ENCODE data around the gene MSMP. TPM values are rescaled to one million over a fixed set of nuclear protein-coding genes. Genes with fewer than 3 reads are reported as not detected.

The MSMP gene
- total RNA-seq, 2 donors from 2014 or later = not detected

DNA sequence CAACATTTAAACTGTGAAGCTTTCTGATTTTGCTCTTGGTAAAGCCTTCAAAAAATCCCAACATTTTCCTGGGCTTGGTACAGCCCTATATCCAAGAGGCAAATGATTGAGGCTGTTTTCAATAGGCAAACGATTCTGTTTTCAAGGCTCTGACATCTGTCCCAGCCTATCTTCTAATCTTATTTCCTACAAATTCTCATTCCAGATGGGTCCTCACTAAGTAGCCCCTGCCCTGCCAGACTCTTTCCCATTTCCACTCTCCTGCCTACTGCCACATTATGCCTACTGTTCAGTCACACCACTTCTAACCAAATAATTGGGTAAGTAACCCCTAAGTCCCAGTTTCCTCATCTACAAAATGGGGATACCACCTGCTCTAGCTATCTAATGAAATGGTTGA lies 8.5 kb downstream of the MSMP start:
- DNase-seq (ENCODE audit: low spot score) (no peak), ATAC-seq (no peak)
- no peaks in the 10 kb centered on the region for H3K9me3 Mint-ChIP-seq
- peaks cover 48 to 58% of the 10 kb centered on the region in 2 donors for H3K4me1 Mint-ChIP-seq (ENCODE audit: low read depth in 2 of 2)
- H3K4me3 Mint-ChIP-seq = peak overlapping the region; percentile 95
- peaks cover 14% of the 10 kb centered on the region for H3K36me3 Mint-ChIP-seq
- no peaks in the 10 kb centered on the region for H3K27me3 Mint-ChIP-seq
- H3K27ac Mint-ChIP-seq = peak overlapping the region in 1 of 2 donors; percentile 61

DNA sequence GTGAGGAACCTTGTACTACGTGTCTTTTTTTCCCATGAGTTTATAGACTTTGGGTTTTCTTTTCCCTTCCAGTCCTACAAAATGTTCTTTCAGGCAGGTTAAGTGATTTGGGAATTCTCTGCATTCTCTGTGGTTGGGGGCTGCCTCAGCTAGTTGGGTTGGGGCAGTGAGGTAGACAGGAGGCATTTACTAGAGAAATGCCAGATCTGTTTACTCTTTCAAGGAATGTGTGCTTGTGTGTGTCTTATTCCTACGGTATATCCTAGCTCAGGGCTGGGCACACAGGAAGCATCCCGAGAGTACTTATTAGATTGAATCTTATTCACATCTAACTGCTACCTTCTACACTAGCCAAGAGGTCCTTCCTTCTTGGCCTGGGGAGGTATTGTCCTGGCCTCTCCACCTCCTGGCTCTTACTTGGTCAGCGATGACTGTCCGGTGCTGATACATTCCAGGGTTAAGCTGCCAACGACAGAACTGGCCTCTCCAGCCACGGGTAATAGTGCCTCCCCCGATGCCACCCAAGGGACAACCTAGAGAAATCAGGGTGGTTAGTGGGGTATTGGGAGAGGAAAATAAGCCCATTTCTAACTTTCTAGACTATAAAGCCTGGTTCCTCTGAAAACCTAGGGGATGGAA lies 10.1 kb downstream of the MSMP start:
- Mint-ChIP-seq H3K27me3 (no peaks in the 10 kb centered on the region), H3K27ac (peak overlapping the region in 1 of 2 donors; percentile 4), H3K4me1 (ENCODE audit: low read depth in 2 of 2) (peaks cover 41 to 54% of the 10 kb centered on the region in 2 donors), H3K36me3 (peaks cover 15% of the 10 kb centered on the region), H3K9me3 (no peaks in the 10 kb centered on the region), H3K4me3 (no peak overlapping the region)
- DNase-seq (ENCODE audit: low spot score) (no peak), ATAC-seq (no peak)

DNA sequence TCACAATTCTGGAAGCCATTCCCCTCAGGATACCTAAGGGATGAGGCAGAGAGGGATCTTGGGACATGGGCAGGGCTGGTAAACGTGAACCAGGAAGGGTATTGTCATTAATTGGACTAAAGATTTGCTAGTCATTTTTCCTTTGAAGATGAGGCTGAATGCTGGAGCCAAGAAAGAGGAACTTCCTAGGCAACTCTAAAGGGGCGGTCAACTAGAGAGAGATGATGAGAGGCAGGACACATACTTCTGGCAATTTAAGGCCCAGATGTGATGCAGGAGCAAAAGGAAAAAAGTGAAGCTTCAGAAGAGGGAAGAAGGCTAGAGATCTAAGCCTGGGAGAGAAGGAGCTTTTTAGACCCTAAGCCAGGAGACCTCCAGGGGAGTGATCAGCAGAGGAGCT lies 10.6 kb downstream of the MSMP start:
- no peak for ATAC-seq

DNA sequence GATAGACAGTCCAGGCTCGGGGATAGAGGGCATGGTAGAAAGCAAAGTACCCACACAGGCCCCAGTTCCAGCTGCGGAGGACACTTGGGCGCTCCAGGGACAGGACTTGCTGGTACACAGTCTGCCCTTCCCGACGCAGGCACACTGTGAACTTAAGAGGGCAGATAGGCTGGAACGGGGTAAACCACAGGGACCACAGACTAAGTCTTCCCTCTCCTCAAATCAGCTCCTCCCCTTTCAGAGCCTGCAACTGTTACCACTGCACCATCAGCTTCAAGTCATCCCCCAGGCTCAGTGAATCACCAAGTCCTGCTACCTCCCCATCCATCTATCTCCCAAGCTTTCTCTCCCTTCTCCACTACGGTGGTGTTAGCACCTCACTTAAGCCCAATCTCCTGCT lies 12.3 kb downstream of the MSMP start:
- peak overlapping the region; percentile 12 to 24 for H3K27ac Mint-ChIP-seq
- DNase-seq (ENCODE audit: low spot score) = no peak
- ATAC-seq = peak; percentile 43 to 69
- no peaks in the 10 kb centered on the region for H3K27me3 Mint-ChIP-seq
- H3K9me3 Mint-ChIP-seq = no peaks in the 10 kb centered on the region
- no peak overlapping the region for H3K4me3 Mint-ChIP-seq
- H3K4me1 Mint-ChIP-seq (ENCODE audit: low read depth in 2 of 2) = peaks cover 26 to 40% of the 10 kb centered on the region in 2 donors
- H3K36me3 Mint-ChIP-seq = peaks cover 21% of the 10 kb centered on the region

More for the DNA sequence above, 10.6 kb downstream of the MSMP start:
- H3K4me3 Mint-ChIP-seq = no peak overlapping the region
- peaks cover 41 to 54% of the 10 kb centered on the region in 2 donors for H3K4me1 Mint-ChIP-seq (ENCODE audit: low read depth in 2 of 2)
- no peaks in the 10 kb centered on the region for H3K27me3 Mint-ChIP-seq
- peak overlapping the region in 1 of 2 donors; percentile 4 for H3K27ac Mint-ChIP-seq
- DNase-seq (ENCODE audit: low spot score) = no peak
- H3K9me3 Mint-ChIP-seq = no peaks in the 10 kb centered on the region
- H3K36me3 Mint-ChIP-seq = peaks cover 21% of the 10 kb centered on the region

DNA sequence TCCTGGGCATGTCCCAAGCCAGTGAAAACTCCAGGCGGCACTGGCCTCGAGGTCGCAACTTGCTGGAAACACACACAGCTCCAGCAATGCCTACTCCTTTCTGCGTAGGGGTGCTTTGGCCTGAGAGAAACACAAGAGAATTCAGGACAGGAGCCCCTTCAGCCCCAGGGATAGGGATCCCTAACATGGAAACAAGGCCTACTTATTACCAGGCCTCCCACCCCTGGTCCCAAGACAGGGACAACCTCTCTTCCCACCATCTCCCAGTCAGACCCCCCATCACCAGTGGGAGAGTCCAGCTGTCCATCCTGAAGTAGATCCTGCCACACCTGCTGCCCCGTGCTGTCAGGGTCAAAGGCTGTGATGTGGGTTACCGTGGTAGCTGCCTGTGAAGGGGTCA lies 13.8 kb downstream of the MSMP start:
- Mint-ChIP-seq H3K36me3 (peaks cover 21% of the 10 kb centered on the region), H3K4me3 (no peak overlapping the region), H3K27me3 (no peaks in the 10 kb centered on the region), H3K27ac (no peak overlapping the region), H3K9me3 (no peaks in the 10 kb centered on the region), H3K4me1 (ENCODE audit: low read depth in 2 of 2) (peaks cover 19 to 33% of the 10 kb centered on the region in 2 donors)
- DNase-seq (ENCODE audit: low spot score) (no peak), ATAC-seq (no peak)

DNA sequence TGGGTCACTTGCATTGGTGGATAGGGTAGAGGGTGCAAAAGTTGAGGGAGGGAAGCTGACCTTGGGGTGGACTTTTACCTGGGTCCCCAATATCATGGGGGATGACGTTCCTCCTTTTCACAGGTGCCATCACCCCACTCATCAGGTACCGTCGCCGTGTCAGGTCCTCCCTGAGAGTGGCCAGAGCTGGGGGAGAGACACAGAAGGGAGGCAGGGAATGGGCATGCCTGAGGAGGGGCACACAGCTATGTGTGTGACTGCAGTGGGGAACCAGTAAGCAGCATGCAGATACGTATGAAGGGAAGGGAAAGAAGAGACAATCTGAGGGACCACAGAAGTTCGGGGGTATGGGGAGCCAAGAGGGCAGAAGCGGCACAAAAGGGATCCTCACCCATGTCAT lies 15.2 kb downstream of the MSMP start:
- H3K9me3 Mint-ChIP-seq = no peaks in the 10 kb centered on the region
- DNase-seq (ENCODE audit: low spot score) = no peak
- no peak for ATAC-seq
- H3K4me1 Mint-ChIP-seq (ENCODE audit: low read depth in 2 of 2) = peaks cover 24 to 27% of the 10 kb centered on the region in 2 donors
- peaks cover 25% of the 10 kb centered on the region for H3K36me3 Mint-ChIP-seq
- H3K4me3 Mint-ChIP-seq = no peak overlapping the region
- H3K27me3 Mint-ChIP-seq = no peaks in the 10 kb centered on the region
- H3K27ac Mint-ChIP-seq = no peak overlapping the region

DNA sequence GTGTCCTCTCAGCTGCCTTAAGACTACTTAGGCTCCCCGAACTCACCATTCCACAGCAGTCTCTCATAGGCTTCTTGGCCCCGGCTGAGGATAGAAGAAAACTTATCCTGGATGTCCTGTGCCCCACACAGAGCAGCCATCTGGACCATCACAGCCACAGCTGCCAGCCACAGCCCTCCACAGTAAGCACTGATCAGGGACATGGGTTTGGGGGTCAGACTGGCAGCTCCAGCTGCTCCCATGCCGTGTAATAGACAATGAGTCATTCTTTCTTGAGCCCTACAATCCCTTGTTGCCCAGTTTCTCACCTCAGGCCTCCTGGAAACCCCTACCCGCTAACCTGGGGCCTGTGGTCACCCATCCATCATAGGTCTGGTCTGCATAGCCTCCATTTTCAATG lies 15.9 kb downstream of the MSMP start:
- Mint-ChIP-seq H3K27me3 (no peaks in the 10 kb centered on the region), H3K36me3 (peaks cover 18% of the 10 kb centered on the region), H3K27ac (no peak overlapping the region), H3K9me3 (no peaks in the 10 kb centered on the region), H3K4me3 (no peak overlapping the region), H3K4me1 (ENCODE audit: low read depth in 2 of 2) (peaks cover 23 to 29% of the 10 kb centered on the region in 2 donors)
- ATAC-seq = no peak
- no peak for DNase-seq (ENCODE audit: low spot score)

DNA sequence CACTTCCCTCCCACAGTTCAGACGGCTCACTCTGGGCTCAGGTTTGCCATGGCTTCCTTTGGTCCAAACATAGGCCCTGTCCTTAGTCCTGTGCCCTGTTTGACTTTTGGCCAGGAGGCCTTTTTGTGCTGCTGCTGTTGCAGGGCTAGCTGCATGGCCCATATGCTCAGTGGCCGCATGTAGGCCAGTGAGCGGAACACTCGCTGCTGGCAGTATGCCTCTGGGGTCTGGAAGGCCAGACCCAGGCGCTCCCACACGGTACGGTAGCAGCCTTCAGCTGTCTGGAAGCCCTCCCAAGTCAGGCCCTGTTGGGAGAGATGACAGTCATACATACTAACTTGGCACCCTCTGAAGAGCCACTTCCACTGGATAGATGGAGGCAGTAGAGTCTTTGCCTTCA lies 16.9 kb downstream of the MSMP start:
- Mint-ChIP-seq H3K27ac (no peak overlapping the region), H3K9me3 (no peaks in the 10 kb centered on the region), H3K27me3 (no peaks in the 10 kb centered on the region), H3K4me1 (ENCODE audit: low read depth in 2 of 2) (peaks cover 22 to 28% of the 10 kb centered on the region in 2 donors), H3K36me3 (peaks cover 18% of the 10 kb centered on the region), H3K4me3 (no peak overlapping the region)
- DNase-seq (ENCODE audit: low spot score) = no peak
- no peak for ATAC-seq

DNA sequence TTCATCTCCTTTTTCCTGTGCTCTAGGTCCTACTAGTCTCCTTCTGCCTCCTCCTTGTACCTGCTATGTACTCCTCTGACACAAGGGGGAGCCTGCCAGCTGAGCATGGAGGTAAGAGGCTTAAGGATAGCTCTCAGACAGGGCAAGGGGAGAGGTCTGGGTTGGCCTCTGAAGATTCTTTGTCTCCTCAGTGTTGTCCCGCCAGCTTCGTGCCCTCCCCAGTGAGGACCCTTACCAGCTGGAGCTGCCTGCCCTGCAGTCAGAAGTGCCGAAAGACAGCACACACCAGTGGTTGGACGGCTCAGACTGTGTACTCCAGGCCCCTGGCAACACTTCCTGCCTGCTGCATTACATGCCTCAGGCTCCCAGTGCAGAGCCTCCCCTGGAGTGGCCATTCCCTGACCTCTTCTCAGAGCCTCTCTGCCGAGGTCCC lies 17.9 kb downstream of the MSMP start:
- DNase-seq (ENCODE audit: low spot score) = no peak
- Mint-ChIP-seq H3K27ac (no peak overlapping the region), H3K9me3 (no peaks in the 10 kb centered on the region), H3K4me3 (no peak overlapping the region), H3K4me1 (ENCODE audit: low read depth in 2 of 2) (peaks cover 18 to 22% of the 10 kb centered on the region in 2 donors), H3K36me3 (peaks cover 22% of the 10 kb centered on the region), H3K27me3 (no peaks in the 10 kb centered on the region)
- ATAC-seq = no peak

DNA sequence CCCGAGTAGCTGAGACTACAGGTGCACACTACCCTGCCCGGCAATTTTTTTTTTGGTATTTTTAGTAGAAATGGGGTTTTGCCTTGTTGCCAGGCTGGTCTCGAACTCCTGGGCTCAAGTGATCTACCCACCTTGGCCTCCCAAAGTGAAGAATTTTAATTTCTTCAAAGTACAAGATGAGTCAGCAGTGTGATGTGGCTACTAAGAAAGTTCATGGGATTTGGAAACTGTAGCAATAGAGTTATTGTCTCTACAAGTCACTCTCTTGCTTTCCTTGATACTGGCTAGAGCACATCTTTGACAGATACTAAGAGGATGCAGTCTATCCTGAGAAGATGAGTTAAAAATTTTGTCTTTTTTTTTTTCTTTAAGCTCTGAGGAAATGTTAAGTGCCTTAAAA lies 20.0 kb downstream of the MSMP start:
- ATAC-seq = no peak
- H3K9me3 Mint-ChIP-seq = no peaks in the 10 kb centered on the region
- H3K4me1 Mint-ChIP-seq (ENCODE audit: low read depth in 2 of 2) = peaks cover 17 to 22% of the 10 kb centered on the region in 2 donors
- H3K27ac Mint-ChIP-seq = peak overlapping the region in 1 of 2 donors; percentile 28
- no peak overlapping the region for H3K4me3 Mint-ChIP-seq
- no peak for DNase-seq (ENCODE audit: low spot score)
- no peaks in the 10 kb centered on the region for H3K27me3 Mint-ChIP-seq
- peaks cover 24% of the 10 kb centered on the region for H3K36me3 Mint-ChIP-seq

DNA sequence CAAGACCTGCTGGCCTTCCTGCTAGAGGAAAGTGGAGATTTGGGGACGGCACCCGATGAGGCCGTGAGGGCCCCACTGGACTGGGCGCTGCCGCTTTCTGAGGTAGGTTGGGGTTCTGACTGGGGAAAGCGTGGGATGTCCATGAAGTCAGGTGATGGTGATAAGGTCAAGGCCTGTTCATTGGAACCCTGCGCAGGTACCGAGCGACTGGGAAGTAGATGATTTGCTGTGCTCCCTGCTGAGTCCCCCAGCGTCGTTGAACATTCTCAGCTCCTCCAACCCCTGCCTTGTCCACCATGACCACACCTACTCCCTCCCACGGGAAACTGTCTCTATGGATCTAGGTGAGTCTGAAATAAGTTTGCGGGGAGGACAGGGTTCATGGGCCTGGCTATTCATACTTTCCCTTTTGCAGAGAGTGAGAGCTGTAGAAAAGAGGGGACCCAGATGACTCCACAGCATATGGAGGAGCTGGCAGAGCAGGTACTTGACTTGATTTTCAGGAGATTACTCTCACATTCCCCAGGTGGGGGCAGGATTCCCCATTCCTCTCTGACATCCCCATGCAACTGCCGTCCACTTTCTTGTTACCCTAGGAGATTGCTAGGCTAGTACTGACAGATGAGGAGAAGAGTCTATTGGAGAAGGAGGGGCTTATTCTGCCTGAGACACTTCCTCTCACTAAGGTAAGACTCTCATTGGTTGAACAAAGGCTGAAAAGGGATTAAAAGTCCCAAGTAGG lies 21.1 kb downstream of the MSMP start:
- no peak for ATAC-seq
- Mint-ChIP-seq H3K4me3 (no peak overlapping the region), H3K27me3 (no peaks in the 10 kb centered on the region), H3K4me1 (ENCODE audit: low read depth in 2 of 2) (peaks cover 17 to 22% of the 10 kb centered on the region in 2 donors), H3K36me3 (peaks cover 17% of the 10 kb centered on the region), H3K9me3 (no peaks in the 10 kb centered on the region), H3K27ac (no peak overlapping the region)
- DNase-seq (ENCODE audit: low spot score) = no peak

DNA sequence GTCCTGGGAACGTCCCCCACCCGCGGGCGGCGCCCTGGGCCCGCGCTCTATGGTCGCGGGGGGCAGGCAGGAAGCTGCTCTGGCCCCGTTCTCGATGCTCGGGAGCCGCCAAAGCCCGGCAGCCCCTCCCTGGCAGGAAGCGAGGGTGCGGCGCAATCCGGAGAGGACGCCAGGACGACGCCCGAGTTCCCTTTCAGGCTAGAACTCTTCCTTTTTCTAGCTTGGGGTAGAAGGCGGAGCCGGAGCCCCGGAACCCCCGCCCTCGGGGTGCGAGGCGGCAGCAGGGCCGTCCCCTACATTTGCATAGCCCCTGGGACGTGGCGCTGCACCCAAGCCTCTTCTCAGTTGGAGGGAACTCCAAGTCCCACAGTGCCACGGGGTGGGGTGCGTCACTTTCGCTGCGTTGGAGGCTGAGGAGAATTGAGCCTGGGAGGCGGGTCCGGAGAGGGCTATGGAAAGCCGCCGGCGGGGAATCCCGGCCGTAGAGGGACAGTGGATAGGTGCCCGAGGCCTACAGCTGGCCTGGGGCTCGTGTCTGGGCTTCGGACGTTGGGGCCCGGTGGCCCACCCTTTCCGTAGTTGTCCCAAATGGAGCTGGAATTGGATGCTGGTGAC lies 21.8 kb downstream of the MSMP start, which contains the start of the genes CREB3 and TLN1:
CREB3 (plus strand) TSS at position 482 of the 615 bp plus-strand sequence; CDS start at position 589, 107 bp downstream.
TLN1 (minus strand) TSS at position 11 of the 615 bp plus-strand sequence. CDS start 6,501 bp downstream, outside the sequence.
- no peak within 1 kb of the TSS for H3K4me3 Mint-ChIP-seq
- H3K27me3 Mint-ChIP-seq = no peaks in the 10 kb centered on the region
- no peaks in the 10 kb centered on the region for H3K9me3 Mint-ChIP-seq
- no peak within 1 kb of the TSS for H3K27ac Mint-ChIP-seq
- peaks cover 17 to 22% of the 10 kb centered on the region in 2 donors for H3K4me1 Mint-ChIP-seq (ENCODE audit: low read depth in 2 of 2)
- DNase-seq (ENCODE audit: low spot score) (peak; percentile 99), ATAC-seq (peak; percentile 91 to 93)
- H3K36me3 Mint-ChIP-seq = peaks cover 17% of the 10 kb centered on the region

DNA sequence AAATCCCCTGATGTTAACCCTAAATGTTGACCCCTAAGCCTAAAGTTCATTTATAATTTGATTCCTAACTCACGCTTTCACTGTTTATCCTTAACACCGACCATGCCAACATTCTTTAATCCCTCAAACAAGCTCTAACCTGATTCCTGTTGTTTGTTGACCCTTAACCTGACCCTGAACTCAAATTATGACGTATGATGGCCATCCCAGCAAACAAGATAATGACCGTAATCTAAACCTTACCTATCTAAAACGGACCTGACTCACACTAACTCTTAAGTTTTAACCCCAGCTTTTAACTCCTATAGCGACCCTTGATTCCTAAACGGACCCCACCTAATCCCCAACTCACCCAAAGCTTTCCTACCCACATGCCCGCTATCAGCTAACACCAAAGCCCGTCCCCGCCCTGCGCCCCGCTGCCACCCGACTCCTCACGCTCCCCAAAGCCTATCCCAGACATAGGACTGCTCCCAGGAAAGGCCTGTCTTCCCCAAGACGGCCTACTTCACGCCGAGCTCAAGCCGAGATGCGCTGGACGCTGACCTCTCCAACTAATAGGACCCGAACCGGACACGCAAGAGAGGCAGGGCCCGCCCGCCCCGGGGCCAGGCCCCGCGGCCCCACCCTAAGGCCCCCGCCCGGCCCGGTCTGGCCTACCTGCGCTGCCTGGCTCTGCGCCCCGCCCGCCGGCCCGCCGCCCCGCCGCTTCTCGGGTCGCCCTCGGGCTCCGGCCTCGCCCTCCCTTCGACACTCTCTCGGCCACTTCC lies 22.5 kb downstream of the MSMP start:
- H3K36me3 Mint-ChIP-seq = peaks cover 17% of the 10 kb centered on the region
- ATAC-seq = no peak
- no peaks in the 10 kb centered on the region for H3K27me3 Mint-ChIP-seq
- peaks cover 17 to 22% of the 10 kb centered on the region in 2 donors for H3K4me1 Mint-ChIP-seq (ENCODE audit: low read depth in 2 of 2)
- DNase-seq (ENCODE audit: low spot score) = no peak
- no peak overlapping the region for H3K4me3 Mint-ChIP-seq
- H3K27ac Mint-ChIP-seq = no peak overlapping the region
- H3K9me3 Mint-ChIP-seq = no peaks in the 10 kb centered on the region

Measured in natural killer cell treated with Interleukin-12 subunit alpha and Interleukin-12 subunit beta and Interleukin-15 and Interleukin-18, amount 100 ng/mL, for 72 hours (primary cell).